GM21390 (cell line): ENCODE data around the gene ADCY2.

Source experiments
- ATAC-seq: cut with Tn5 transposase; IDR thresholded peaks from one replicate; pipeline ENCODE4 v1.9.1; 2021; ENCODE audit not compliant: unreplicated experiment

ADCY2 gene

DNA sequence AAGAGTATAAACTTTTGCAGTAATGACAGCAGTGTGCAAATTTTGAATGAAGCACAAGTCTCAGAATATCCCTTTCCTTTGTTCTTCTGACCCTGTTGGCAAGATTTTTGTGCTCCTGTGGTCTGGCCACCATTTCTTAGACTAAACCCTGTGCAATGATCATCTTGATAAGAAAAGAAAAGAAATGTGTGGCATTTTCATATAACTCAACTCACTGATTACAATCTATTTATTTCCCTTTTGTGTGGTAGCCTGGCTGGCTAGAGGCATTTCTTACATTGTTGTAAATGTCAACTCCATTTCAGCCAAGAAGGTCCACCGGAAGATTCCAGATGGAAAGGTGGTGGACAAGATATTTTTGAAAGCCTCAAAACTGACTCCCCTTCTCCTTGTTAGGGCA is 41.9 kb downstream of the ADCY2 start:
- ATAC-seq, result no peak

DNA sequence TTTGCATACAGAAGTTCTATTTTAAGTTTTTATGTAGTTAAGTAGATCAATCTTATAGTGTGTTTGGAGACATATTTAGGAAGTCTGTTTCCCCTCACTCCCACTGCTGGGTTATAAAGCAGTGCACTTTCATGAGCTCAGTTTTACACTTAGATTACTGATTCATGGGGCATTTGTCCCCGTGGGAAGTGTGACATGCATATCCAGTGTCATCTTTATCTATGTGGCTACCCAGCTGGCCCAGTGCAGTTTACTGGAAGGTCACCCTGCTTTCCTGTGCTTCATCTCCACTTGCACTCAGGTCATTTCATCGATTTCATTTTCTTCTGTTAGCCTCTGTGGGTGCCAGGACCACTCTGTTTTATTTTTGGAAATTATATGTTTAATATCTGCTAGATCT is 49.1 kb downstream of the ADCY2 start:
- ATAC-seq, result no peak

DNA sequence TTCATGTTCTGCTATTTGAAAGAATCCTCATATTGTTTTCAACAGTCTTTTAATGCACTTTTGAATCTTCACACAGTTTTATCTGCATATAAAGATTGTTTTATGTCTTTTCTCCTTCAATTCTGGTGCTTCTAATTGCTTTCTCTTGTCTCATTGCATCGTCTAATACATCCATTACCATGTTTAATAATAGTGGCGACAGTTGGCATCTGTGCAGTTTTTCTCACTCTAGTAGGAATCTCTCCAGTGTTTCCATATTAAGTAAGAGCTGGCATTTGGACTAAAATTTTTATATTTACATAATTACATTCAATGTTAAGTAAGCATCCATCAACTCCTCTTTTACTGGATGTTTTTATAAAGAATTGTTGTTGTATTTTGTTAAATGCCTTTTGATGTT is 49.9 kb downstream of the ADCY2 start:
- no peak for ATAC-seq

DNA sequence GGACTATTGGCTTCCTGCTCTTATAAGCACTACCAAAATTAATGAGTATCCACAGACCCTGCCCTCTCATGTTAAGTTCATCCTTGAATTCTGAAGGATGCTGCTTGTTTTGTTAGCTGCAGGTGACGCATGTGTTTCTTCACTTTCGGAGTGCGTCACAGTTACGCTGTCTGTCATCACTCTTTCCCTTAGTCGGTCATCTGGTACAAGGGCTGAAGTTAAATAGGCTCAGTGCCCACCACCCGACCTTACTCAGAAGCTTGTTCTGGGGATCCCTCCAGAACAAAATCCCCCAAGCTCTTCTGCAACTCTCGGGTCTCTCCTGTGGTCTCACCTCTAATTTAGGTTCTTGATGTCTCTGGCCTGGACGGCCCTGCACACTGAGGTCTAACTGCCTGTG is 51.0 kb downstream of the ADCY2 start:
- ATAC-seq, result no peak

DNA sequence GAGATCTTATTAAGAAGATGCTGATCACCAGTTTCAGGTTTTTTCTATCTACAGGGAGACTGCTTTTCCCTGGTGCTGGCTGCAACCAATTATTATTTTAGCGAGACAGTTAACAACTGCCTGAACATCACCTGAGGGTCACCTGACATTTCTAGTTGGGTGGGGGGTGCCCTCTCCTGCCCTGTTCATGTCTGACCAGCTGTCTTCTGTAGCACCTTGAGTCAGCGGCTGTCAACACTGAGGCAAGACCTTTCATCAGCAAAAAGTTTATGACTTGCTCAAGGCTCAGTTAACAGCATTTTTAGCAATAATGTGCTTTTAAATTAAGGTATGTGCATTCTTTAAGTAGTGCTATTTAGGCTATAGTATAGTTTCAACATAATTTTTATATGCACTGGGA is 58.0 kb downstream of the ADCY2 start:
- ATAC-seq, result no peak

DNA sequence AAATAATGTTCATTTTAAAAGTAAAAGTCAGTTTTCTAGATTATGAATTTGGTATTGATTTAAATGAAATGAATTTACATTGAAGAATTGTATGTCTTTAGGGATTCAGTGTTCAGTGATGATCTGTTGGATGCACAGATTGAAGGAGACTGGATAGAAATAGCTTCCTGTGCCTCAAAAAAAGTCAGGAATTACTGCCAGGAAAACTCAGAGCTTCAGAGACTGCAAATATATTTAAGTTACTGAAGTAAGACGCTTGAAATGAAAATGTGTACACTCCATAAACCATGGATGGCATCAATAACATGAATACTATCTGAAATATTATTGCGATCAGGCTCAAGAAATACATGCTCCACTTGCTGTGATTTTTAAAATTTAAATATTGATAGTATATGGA is 60.3 kb downstream of the ADCY2 start:
- ATAC-seq, result no peak

DNA sequence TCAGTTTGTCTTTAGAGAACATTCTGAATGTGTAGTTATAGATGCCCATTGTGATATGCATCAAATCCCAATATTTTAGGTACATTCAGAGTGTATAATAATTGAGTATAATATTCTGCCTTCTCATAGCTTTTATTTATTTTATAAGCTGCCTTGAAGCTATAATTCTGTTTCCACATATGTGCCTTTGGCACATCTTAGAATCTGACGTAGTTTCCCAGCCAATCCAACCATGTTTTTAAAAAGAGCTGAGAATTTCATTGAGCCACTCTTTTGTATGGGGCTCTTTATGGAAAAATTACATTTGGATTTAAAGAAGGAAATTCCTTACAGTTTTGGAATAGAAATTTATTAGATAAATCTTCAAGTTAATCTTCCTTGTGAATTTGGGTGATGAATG is 65.4 kb downstream of the ADCY2 start:
- no peak for ATAC-seq

DNA sequence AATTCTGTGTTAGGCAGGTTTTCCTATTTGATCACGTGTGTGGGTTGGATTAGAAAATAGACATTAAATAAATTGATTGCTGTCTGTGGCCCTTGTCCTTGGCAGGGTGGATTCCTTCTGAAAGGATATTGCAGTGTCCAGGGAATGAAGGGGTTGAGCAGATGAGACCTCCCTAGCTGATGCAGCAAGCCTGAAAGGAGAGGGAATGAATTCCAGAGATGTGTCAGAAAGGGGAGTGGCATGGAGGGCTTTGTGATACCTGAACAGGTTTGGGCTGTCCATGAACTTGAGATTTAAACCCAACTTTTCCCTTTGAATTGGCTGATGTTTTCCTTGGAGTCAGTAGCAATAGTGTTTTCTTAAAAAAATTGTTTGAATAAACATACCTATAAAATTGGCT is 66.8 kb downstream of the ADCY2 start:
- ATAC-seq, result no peak

DNA sequence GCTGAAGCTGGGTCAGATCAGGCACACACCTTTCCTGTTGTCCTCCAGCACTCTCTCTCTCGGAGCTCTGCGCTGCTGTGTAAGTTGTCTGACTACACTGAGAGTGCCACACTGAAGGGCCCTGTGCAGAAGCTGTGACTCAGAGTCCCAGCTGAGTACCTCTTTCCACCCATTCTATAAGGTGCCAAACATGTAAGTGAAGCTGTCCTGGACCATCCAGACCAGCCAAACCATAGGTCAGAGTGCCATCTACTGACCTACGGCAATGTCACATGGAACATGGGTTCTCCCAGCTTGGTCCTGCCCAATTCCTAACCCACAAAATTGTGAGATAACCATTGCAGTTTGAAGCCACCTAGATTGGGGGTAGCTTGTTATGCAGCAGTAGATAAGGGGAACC is 68.2 kb downstream of the ADCY2 start:
- ATAC-seq, result no peak

DNA sequence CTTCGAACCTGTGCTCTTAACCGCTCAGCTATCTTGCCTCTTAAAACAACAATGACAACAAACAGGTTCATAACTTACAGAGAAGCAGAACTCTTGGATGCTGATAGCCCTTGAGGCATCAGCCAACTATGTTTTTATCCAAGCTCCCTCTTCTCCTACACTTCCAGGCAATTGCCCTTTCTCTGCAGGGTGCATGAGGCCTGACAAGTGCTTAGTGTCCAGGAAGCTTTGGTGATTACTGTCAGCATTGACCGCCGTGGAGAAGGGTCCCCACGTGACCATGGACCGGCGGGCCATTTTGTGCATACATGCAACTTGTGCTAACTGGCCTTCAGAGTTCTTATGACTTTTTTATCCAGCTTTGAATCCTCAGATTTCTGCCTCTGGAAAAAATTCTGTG is 71.2 kb downstream of the ADCY2 start:
- ATAC-seq, result no peak

DNA sequence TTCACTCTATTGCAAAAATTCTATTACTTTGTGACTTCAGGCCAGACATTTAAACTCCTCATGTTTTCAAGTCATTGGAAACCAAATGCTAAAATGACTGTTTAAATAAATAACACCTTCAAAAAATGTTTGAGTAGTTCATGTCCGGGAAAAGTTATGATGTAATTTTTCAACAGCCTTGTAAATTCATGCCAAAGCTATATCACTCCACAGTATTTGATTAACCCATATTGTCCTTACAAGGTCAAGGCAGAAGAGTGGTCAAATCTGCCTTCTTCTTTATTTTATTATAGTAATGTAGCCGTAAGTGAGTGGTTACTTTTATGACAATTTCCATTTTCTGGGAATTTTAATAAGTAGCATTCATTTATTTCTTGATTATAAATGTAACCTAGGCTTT is 72.8 kb downstream of the ADCY2 start:
- ATAC-seq, result no peak

DNA sequence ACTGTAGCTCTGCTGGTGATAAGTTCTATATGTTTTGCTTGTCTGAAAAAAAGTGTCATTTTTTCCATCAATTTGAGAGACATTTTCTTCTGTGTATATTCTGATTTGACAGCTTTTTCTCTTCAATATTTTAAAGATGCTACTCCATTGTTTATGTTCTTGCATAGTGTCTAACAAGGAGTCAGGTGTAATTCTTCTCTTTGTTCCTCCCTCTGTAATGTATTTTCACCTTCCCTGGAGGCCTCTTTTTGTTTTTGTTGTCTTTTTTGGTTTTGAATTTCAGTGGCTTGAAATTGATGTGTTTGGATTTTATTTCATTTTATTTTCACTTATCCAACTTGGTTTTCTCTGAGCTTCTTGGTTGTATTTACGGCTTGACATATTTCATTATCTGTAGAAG is 75.8 kb downstream of the ADCY2 start:
- ATAC-seq, result no peak

DNA sequence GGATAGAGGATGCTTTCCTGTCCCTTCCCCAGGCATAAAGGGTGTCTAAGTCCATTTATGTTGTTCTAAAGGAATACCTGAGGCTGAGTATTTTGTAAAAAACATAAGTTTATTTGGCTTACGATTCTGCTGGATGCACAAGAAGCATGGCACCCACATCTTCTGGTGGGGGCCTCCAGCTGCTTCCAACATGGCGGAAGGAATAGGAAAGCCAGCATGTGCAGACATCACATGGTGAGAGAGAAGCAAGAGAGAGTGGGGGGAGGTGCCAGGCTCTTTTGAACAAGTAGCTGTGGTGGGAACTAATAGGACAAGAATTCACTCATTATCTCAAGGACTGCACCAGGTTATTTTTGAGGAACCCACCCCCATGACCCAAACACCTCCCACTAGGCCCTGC is 77.2 kb downstream of the ADCY2 start:
- no peak for ATAC-seq

DNA sequence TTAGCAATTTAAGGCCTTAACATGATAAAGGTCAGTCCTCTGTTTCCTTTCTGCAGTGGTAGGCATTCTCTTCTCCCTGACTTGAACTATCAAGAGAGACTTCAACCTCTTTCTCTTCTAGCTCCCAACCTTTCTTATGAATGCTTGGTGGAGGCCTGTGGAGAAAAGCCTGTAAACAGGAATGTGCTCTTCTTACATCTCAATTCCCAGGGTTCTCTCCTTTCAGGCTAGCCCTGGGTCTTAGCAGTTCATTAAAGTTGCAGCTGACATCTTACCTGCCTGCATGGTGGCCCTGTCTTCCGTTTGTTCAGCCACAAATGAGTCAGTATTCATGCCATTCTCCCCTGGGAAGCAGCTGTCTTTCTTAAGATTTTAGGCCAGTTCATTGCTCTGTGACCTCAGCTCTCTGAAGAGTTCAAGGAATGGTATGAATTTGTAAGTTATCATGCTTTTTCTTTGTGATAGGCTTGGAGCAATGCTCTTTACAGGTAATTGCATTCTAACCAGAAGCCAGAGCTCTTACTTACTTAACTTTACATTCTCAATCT is 77.8 kb downstream of the ADCY2 start:
- no peak for ATAC-seq

DNA sequence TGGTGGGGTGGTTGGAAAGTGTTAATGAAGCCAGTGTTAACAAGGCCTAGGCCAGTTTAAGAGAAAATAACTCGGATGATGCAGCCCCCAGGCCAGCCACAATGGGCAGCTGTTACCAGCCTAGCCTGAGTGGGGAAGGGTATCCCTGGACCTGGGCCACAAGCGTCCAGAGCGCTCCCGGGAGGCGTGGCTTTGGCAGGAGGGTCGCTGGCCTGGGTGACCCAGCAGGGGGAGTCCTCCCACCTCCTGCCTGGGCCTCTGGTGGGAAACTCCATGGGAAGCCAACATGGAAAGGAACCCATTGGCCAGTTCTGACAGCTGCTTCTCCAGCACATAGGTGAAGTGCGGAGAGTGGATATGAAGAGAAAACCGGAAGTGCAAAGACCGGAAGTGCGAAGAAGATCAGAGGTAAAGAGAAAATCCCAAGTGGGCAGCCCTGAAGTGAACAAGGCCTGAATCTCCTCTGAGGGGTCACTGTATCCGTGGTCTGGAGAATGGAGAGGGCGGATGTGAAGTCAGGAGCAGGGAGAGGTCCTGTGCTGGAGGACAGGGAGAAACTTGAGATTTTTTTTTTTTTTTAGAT is 79.0 kb downstream of the ADCY2 start:
- ATAC-seq, result no peak

DNA sequence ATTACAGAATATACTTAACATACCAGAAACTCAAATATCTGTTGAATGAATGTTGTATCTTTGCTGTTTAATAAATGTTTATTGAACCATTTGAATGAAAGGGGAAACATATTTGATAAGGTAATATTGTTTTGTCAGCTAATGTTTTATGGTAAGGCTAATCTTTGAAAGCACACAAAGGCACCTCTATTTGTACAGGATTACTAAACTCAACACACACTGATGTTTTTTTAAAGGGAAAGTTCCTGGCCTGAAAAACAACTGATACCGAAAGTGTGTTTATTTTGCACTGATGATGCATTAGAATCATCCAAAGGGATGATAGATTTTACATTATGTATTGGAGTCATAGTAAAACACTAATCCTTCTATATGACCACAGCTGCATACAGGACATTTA is 82.5 kb downstream of the ADCY2 start:
- ATAC-seq, result no peak

DNA sequence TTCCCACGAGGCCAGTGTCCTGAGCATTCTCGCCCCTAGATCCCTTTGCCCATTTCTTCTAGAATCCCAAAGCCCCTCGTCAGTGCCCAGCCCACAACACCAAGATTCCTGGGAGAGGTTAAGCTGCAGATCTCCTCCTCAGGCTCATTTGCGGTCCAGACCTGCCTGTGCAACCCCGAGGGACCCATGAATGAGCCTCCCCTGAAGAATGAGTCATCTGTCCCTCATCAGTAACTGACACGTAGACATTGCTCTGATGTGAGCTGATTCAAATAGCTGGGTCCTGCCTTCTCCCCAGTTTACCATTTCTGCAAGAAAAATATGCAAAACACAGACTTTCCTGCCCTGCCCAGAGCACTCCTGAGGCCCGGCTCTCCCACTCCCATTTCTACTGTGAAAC is 92.8 kb downstream of the ADCY2 start:
- no peak for ATAC-seq

DNA sequence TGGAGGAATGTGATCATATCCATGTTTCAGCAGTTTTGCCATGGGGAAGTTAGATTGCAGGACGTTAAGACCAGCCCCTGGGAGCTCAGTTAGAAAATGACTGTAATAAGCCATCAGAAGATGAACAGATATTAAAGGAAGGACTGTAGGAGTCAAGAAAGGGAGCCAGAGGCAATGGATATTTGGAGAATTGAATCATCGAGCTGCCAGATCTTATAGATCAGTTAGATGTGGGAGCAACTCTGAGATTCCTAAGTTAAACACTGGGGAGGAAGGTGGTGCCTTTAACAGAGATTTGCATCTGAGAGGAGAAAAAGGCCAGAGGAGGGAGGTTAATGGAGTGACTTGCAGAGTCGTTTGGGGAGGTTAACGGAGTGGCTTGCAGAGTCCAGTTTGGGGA is 96.4 kb downstream of the ADCY2 start:
- no peak for ATAC-seq

DNA sequence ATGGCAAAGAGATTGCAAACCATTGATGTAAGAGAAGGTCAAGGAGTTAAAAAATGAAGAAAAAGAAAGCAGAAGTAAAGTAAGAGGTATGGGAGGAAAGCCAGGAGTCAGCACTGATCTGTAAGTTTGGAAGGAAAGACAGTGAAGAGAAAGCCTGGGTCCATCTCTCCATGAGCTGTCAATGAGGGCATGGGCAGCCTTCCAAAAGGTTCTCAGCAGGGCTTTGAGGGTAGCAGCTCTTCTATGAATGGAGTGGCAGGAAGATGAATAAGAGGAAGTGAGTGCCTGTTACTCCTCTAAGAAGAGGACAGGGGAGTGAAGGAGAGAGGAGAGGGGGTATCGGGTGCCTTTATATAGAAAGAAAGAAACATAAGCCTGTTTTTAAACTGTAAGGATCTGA is 97.1 kb downstream of the ADCY2 start:
- no peak for ATAC-seq

DNA sequence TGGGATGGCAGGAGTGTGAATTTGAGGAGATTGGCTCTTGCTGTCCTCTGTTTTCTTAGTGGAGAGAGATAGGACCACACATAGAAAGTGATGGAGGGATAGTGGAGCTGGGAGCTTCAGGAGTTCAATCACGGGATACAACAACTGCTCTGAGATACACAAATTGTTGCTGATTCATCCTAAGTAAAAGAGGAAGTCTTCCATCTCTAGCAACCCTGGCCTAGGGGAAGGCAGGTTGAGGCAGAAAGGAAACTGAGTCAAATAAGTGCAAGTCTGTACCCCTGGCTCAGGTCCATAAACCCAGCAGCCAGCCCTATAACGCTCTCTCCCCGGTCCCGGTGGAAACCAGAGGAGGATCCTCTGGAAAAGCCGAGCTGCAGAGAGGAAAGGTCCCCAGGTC is 97.7 kb downstream of the ADCY2 start:
- ATAC-seq, result no peak

DNA sequence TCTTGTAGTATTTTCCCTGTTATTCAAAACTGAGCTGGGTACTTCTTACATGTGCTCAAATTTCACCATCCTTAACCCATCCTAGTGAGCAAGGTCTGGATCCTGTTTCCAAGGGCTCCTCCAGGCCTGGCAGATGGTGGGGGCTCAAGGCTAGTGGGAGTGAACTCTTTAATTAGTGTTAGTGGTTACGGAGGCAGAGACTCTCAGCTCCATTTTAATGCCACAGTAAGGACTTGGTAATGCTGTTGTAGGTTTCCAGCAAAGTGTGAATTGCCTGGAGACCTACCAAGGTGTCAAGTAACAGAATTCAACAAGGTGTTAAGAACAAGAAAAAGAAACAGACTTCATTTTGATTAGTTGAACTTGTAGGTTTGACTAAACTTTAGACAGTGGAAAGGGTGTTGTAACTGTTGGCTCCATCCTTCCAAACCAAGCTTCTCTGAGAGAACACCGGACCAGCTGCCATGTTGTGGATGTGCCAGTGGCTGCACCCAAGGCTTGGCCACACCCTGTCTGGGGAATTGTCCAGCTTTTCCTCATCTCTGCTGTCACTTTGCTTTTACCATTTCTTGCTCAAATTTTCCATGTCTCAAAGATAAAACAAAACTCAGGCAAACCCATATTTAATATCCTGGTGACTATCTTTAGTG is 98.7 kb downstream of the ADCY2 start:
- no peak for ATAC-seq

DNA sequence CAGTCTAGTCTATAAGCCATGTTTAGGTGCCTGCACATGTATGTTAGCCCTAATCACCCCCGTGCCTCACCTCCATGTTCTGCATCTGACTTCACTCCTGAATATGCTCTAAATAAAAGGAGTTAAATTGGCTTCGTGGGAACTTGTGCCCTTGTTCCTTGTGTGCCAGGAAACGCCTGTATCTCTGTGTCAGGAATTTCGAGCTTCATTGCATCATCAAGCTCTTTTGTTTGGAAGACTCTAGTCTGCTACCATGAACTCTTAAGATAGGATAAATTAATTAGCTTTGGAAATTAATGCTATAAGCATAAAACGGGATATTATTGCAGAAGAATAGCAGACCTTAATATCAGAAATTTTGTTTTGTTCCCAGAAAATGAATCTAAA is 99.2 kb downstream of the ADCY2 start:
- no peak for ATAC-seq

DNA sequence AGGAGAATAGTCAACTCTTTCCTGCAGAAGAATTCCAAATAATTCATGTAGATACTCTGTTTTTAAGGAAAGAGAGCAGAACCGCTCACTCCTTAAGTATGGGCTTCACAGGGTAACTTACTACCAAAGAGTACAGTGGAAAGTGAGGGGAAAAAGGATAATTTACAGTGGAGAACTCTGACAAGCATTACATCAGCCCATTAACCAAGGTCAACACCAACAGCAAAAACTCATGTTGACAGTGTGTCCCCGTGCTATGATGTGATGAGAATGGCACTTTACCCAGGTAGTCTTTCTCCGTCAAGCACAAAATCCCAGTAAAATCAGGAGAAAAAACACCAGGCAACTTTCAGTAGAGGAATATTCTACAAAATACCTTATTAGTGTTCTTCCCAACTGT is 104.3 kb downstream of the ADCY2 start:
- no peak for ATAC-seq
